Upper lobe of right lung (tissue), 1 donor: ENCODE data around the gene SERPINA10. TPM values are rescaled to one million over a fixed set of nuclear protein-coding genes. Genes with fewer than 3 reads are reported as not detected.

Experiments
- ATAC-seq: fragments of 200-7000 bp; cut with Tn5 transposase; one replicate; pipeline ENCODE4 v1.9.1; 2020; ENCODE audit warnings: mild to moderate bottlenecking, moderate library complexity
- DNase-seq: peaks from one replicate; pipeline ENCODE4 v3.0.0-alpha.2; 2020
- H3K27ac ChIP-seq: fragments of 200-600 bp; one replicate; pipeline ENCODE4 v1.8.0; 2022
- H3K27me3 ChIP-seq: fragments of 200-600 bp; one replicate; pipeline ENCODE4 v1.8.0; 2022; ENCODE audit warnings: mild to moderate bottlenecking
- H3K36me3 ChIP-seq: fragments of 200-600 bp; one replicate; pipeline ENCODE4 v1.8.0; 2022
- H3K4me1 ChIP-seq: fragments of 200-600 bp; one replicate; pipeline ENCODE4 v1.8.0; 2022
- H3K4me3 ChIP-seq: fragments of 200-600 bp; one replicate; pipeline ENCODE4 v1.8.0; 2022; ENCODE audit warnings: mild to moderate bottlenecking
- H3K9me3 ChIP-seq: fragments of 200-600 bp; one replicate; pipeline ENCODE4 v1.8.0; 2022
- CTCF ChIP-seq: fragments of 200-600 bp; IDR thresholded peaks from one replicate; pipeline ENCODE4 v1.8.0; 2022; ENCODE audit warnings: antibody characterized with exemption
- intact Hi-C: fragments of 100-400 bp; cut with DNase I; formaldehyde crosslinking; loops from one replicate; pipeline ENCODE4 v1.11.0; 2022
- total RNA-seq: library from RNA; stranded (reverse); fragmentation: NEBNext Ultra II Directional; extraction: Animal tissue kit (Norgen Biotek cat#: 25700); gene quantifications from one replicate; pipeline ENCODE4 v1.2.1, GENCODE V29; 2021
- donor health status: DM: no; HTN: yes; CAD: no; lungs with severe emphysema.

The SERPINA10 gene
- total RNA-seq, 1 donor from 2014 or later: not detected

GRCh38 chr14:94320243-94320642 is 27.2 kb upstream of the SERPINA10 start:
- Histone ChIP-seq H3K9me3 (no peaks in the 10 kb centered on the region), H3K27ac (no peak overlapping the region), H3K36me3 (no peaks in the 10 kb centered on the region), H3K27me3 (no peaks in the 10 kb centered on the region), H3K4me1 (no peaks in the 10 kb centered on the region), H3K4me3 (no peak overlapping the region)
- ATAC-seq (peak; percentile 36), DNase-seq (no peak)
- intact Hi-C loops: no loop called here
- TF ChIP-seq CTCF: no peak

GRCh38 chr14:94317259-94317658 is 24.2 kb upstream of the SERPINA10 start:
- Histone ChIP-seq H3K4me3 (no peak overlapping the region), H3K9me3 (no peaks in the 10 kb centered on the region), H3K27ac (no peak overlapping the region), H3K36me3 (no peaks in the 10 kb centered on the region), H3K4me1 (no peaks in the 10 kb centered on the region), H3K27me3 (no peaks in the 10 kb centered on the region)
- intact Hi-C loops: no loop called here
- TF ChIP-seq CTCF: no peak
- DNase-seq (no peak), ATAC-seq (peak; percentile 62)

- ATAC-seq: no peak
- H3K9me3 ChIP-seq: no peaks in the 10 kb centered on the region
Observed at GRCh38 chr14:94316692-94317091, 23.6 kb upstream of the SERPINA10 start.

GRCh38 chr14:94314890-94315289 is 21.8 kb upstream of the SERPINA10 start:
- no peak for TF ChIP-seq CTCF
- H3K27ac ChIP-seq: no peak overlapping the region
- DNase-seq (no peak), ATAC-seq (no peak)
- H3K27me3 ChIP-seq: no peaks in the 10 kb centered on the region
- H3K4me3 ChIP-seq: no peak overlapping the region
- intact Hi-C loops: no loop called here
- H3K9me3 ChIP-seq: no peaks in the 10 kb centered on the region
- no peaks in the 10 kb centered on the region for H3K36me3 ChIP-seq
- no peaks in the 10 kb centered on the region for H3K4me1 ChIP-seq

More at GRCh38 chr14:94316692-94317091, 23.6 kb upstream of the SERPINA10 start:
- no peaks in the 10 kb centered on the region for H3K4me1 ChIP-seq
- H3K36me3 ChIP-seq: no peaks in the 10 kb centered on the region
- no peak overlapping the region for H3K4me3 ChIP-seq
- intact Hi-C loops: no loop called here
- no peak for DNase-seq
- TF ChIP-seq CTCF: no peak
- H3K27ac ChIP-seq: no peak overlapping the region
- no peaks in the 10 kb centered on the region for H3K27me3 ChIP-seq

GRCh38 chr14:94313991-94314655 is 21.1 kb upstream of the SERPINA10 start:
- DNase-seq: no peak
- Histone ChIP-seq H3K36me3 (no peaks in the 10 kb centered on the region), H3K4me1 (no peaks in the 10 kb centered on the region), H3K27ac (no peak overlapping the region), H3K27me3 (no peaks in the 10 kb centered on the region), H3K9me3 (no peaks in the 10 kb centered on the region), H3K4me3 (no peak overlapping the region)
- intact Hi-C loops: no loop called here
- TF ChIP-seq CTCF: no peak
- no peak for ATAC-seq
